ENCODE data around the gene DEFB132.

The DEFB132 gene

GRCh38 chr20:266596-267562 lies 9.4 kb downstream of the DEFB132 start:
- peak; percentile 93 for DNase-seq

- no peak for DNase-seq
These were observed 13.0 kb downstream of the DEFB132 start for GRCh38 chr20:270517-270916.

- DNase-seq, result no peak
These were observed 13.5 kb downstream of the DEFB132 start for GRCh38 chr20:271069-271468.

- DNase-seq, result no peak
These were observed 14.0 kb downstream of the DEFB132 start for GRCh38 chr20:271528-271927.

GRCh38 chr20:272718-273117 lies 15.2 kb downstream of the DEFB132 start:
- DNase-seq, result no peak

- no peak for DNase-seq
These were observed 16.4 kb downstream of the DEFB132 start for GRCh38 chr20:273884-274283.

GRCh38 chr20:275791-276190 lies 18.3 kb downstream of the DEFB132 start:
- no peak for DNase-seq

- DNase-seq, result no peak
These were observed 19.3 kb downstream of the DEFB132 start for GRCh38 chr20:276620-277495.

GRCh38 chr20:277496-277781 lies 19.9 kb downstream of the DEFB132 start:
- DNase-seq, result no peak

- DNase-seq, result no peak
These were observed 20.7 kb downstream of the DEFB132 start for GRCh38 chr20:278181-278580.

- DNase-seq, result no peak
These were observed 21.4 kb downstream of the DEFB132 start for GRCh38 chr20:278607-279571.

GRCh38 chr20:284172-284571 lies 26.6 kb downstream of the DEFB132 start:
- no peak for DNase-seq

GRCh38 chr20:286508-286907 lies 29.0 kb downstream of the DEFB132 start:
- no peak for DNase-seq

GRCh38 chr20:288956-289692 lies 31.6 kb downstream of the DEFB132 start:
- no peak for DNase-seq

- no peak for DNase-seq
These were observed 32.2 kb downstream of the DEFB132 start for GRCh38 chr20:289693-290083.

GRCh38 chr20:290084-290831 lies 32.7 kb downstream of the DEFB132 start, which contains the start of gene C20orf96:
Gene C20orf96, minus strand, starts transcription at chr20:290750. Its CDS starts 140 bp downstream, at chr20:290610.
- peak; percentile 90 for DNase-seq

GRCh38 chr20:294602-295001 lies 37.1 kb downstream of the DEFB132 start:
- no peak for DNase-seq

- no peak for DNase-seq
These were observed 38.3 kb downstream of the DEFB132 start for GRCh38 chr20:295804-296203.

GRCh38 chr20:297098-297924 lies 39.8 kb downstream of the DEFB132 start, which contains the start of gene ZCCHC3:
Gene ZCCHC3, plus strand, starts transcription at chr20:297570. Its CDS starts 17 bp downstream, at chr20:297587.
- peak; percentile 90 for DNase-seq
